Common myeloid progenitor, CD34-positive (primary cell): Measurements from ENCODE around the gene MAP2K5. TPM values are rescaled to one million over a fixed set of nuclear protein-coding genes. Genes with fewer than 3 reads are reported as not detected.
A peak's percentile ranks its signal among the peaks of the same experiment; 100 is the strongest.

Source experiments
- CTCF ChIA-PET: fragments of 350-600 bp; sonication (Branson Sonifier 250); formaldehyde crosslinking; loops from one replicate; lab custom pipeline; 2021; ENCODE audit warnings: antibody characterized with exemption; lab: Charles Lee
- POLR2A ChIA-PET: fragments of 350-600 bp; sonication (Branson Sonifier 250); formaldehyde crosslinking; loops from one replicate; lab custom pipeline; 2021; ENCODE audit warnings: antibody characterized with exemption; lab: Charles Lee
- DNase-seq, 3 donors: peaks; one replicate each; pipeline versions ENCODE4 v3.0.0 to v3.0.0-alpha.2; 2013
- H3K27ac ChIP-seq, 2 experiments: 1 replicate in 1 of 2; 2 replicates in 1 of 2; pipeline ENCODE4 v1.7.0; 2013; ENCODE audit warnings: inconsistent platforms in 2 of 2, low read length in 2 of 2, mild to moderate bottlenecking in 2 of 2, low read depth in 1 of 2, moderate library complexity in 1 of 2; ENCODE audit not compliant: severe bottlenecking in 2 of 2, insufficient read depth in 1 of 2, poor library complexity in 1 of 2
- H3K27me3 ChIP-seq, 5 experiments: replicated peaks in 2 of 5; 1 replicate in 3 of 5; 2 replicates in 2 of 5; pipeline versions ENCODE4 v1.6.1 to v1.7.0; 2013; ENCODE audit warnings: low read length in 4 of 5, mild to moderate bottlenecking in 2 of 5, moderate library complexity in 2 of 5, inconsistent platforms in 1 of 5; ENCODE audit not compliant: insufficient read depth in 5 of 5, control insufficient read depth in 4 of 5
- H3K36me3 ChIP-seq, 4 experiments: 1 replicate in 2 of 4; 2 replicates in 2 of 4; pipeline versions ENCODE4 v1.6.1 to v1.7.0; 2013; ENCODE audit warnings: low read length in 3 of 4, control low read depth in 1 of 4, mild to moderate bottlenecking in 1 of 4; ENCODE audit not compliant: control insufficient read depth in 4 of 4, insufficient read depth in 4 of 4
- H3K4me1 ChIP-seq, 4 experiments: 1 replicate in 3 of 4; 2 replicates in 1 of 4; pipeline versions ENCODE4 v1.6.1 to v1.7.1; 2013; ENCODE audit warnings: low read length in 3 of 4, mild to moderate bottlenecking in 3 of 4, control low read depth in 1 of 4, inconsistent platforms in 1 of 4, moderate library complexity in 1 of 4; ENCODE audit not compliant: control insufficient read depth in 4 of 4, insufficient read depth in 4 of 4; ENCODE audit errors: control extremely low read depth in 1 of 4
- H3K4me3 ChIP-seq, 7 experiments: 1 replicate in 4 of 7; 2 replicates in 3 of 7; pipeline versions ENCODE4 v1.5.1 to v1.7.0; 2013; ENCODE audit warnings: mild to moderate bottlenecking in 7 of 7, low read length in 6 of 7, moderate library complexity in 6 of 7, inconsistent platforms in 2 of 7, low read depth in 2 of 7, control low read depth in 1 of 7; ENCODE audit not compliant: insufficient read depth in 4 of 7, control insufficient read depth in 1 of 7; ENCODE audit errors: extremely low read depth in 1 of 7
- H3K9me3 ChIP-seq, 5 experiments: 1 replicate in 4 of 5; 2 replicates in 1 of 5; pipeline versions ENCODE4 v1.6.1 to v1.7.1; 2013; ENCODE audit warnings: low read length in 4 of 5, mild to moderate bottlenecking in 2 of 5, inconsistent platforms in 1 of 5, low read depth in 1 of 5, moderate library complexity in 1 of 5; ENCODE audit not compliant: control insufficient read depth in 4 of 5, insufficient read depth in 2 of 5; ENCODE audit errors: control extremely low read depth in 1 of 5
- WGBS: methylation state at CpG from one replicate; pipeline ENCODE4 v1.1.5; 2013; ENCODE audit not compliant: insufficient coverage; 5-methylcytosine and 5-hydroxymethylcytosine counted together
- polyA plus RNA-seq: library from polyadenylated mRNA; unstranded; fragments of 120-200 nt; gene quantifications from one replicate; pipeline ENCODE4 v1.2.1, GENCODE V29; 2013

MAP2K5 gene
- 27.6 TPM for polyA plus RNA-seq

DNA sequence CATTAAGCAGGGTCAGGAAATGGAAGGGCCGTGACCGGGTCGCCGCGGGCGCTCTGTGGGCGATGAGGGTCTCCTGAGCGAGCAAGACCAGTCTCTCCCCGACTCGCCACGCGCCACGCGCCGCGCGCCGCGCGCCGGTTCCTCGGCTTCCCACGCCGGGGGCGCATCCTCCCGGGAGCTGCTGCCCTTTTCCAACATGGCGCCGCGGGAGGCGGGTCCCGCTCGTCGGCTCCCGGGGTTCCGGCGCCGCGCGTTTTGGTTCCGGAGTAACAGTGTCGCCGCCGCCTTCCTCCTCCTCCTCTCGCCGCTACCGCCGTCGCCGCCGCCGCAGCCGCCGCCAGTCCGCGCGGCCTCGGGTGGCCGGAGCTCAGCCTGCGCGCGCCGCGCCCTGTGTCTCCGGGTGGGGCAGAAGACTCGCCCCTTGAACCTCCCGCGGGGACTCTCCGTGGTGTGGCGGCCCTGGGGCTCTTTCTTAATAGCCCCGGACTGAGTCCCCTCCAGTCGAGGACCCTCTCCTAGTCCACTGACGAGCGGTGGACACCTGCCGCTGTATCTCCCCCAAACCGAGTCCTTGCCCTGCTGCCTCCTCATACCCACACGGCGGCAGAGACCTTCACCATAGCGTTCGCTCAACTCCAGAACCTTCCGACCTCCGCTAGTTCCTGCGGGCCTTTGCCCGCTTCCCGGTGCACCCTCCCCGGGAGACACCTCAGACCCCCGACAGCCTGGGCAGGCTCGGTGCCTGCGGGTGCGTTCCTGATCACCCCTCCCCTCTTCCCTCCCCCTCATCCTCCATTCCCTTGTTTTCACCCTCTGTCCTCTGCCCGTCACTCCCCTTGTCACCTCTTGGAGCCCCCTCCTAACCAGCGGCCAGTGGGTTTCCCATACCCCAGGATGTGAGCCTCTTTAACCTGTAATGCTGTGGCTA lies at the start of gene MAP2K5:
Gene MAP2K5, plus strand, starts transcription at position 284 of the 928 bp plus-strand sequence. Its CDS starts 633 bp downstream, at position 917.
- H3K36me3 ChIP-seq = peaks cover 5 to 16% (median 12%) of the 10 kb centered on the region in 4 experiments
- no peaks in the 10 kb centered on the region for H3K9me3 ChIP-seq
- H3K27me3 ChIP-seq = no peaks in the 10 kb centered on the region
- WGBS = 0% methylated on average over 49 of the region's 91 CpGs
- POLR2A ChIA-PET = interaction anchor here (0.6 to 1.5 kb wide), 2 partner anchors 19 to 21 kb away, joined by 3 to 4 read pairs; no protein-coding TSS in a partner anchor
- H3K27ac ChIP-seq = peak within 1 kb of the TSS; percentile 73 to 88
- H3K4me3 ChIP-seq = peak within 1 kb of the TSS; percentile 85 to 100 (median 93)
- H3K4me1 ChIP-seq = peaks cover 5 to 32% (median 28%) of the 10 kb centered on the region in 4 experiments
- CTCF ChIA-PET = no interaction called here
- peak; percentile 60 to 73 (median 61) for DNase-seq

DNA sequence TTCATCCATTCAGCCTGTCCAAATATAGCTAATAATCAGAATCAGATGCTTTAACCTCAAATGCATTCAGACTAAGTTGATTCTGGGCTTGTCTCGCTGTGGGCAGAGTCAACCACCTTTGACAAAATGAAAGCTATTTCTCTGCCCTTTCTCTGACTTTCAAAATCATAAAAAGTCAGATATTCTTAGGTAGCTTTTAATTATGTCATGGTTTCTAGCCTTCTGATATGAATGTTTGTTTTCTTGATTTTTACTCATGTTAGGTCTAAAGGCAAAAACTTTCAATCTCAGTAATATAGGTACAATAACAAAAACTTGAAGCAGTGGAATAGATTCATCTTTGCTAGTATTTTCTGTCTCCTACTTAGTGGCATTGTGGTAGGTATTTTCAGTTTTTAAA lies 46.9 kb upstream of the MAP2K5 start:
- H3K27me3 ChIP-seq = no peaks in the 10 kb centered on the region
- no peak overlapping the region for H3K27ac ChIP-seq
- H3K36me3 ChIP-seq = no peaks in the 10 kb centered on the region
- ChIA-PET POLR2A (no interaction called here), CTCF (no interaction called here)
- H3K4me3 ChIP-seq = no peak overlapping the region
- no peaks in the 10 kb centered on the region for H3K9me3 ChIP-seq
- DNase-seq = no peak
- no peaks in the 10 kb centered on the region for H3K4me1 ChIP-seq
- WGBS = no CpG with 5 or more reads among the region's 1 CpG

DNA sequence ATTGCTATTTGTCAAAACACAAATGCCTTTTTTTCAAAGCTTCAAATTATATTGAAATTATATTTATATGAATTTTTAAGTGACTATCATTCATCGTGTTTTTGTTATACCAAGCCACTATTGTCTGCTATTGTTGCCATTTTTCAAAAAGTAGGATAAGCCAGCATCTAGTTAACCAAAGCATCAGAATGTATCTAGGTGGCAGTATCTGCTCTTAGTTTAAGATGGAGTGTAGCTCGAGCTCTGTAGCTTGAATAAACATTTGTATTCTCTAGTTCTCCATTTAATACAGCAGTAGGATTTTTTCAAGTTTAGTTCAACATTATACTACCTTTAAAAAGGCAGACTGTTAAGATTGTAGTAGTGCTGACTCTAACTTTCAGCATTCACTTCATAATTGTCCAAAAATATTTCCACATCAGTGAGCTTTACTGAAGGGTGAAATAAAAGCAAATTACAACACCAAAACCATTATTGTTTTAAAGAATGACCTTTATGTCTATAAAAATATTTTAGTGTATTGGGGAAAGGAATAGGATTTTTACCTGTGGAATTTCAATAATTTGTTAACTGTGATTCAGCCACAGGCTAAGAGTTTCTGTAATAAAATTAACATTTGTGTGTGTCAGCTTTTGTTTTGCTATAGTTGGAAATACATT lies 41.2 kb upstream of the MAP2K5 start:
- no peak overlapping the region for H3K4me3 ChIP-seq
- no peaks in the 10 kb centered on the region for H3K36me3 ChIP-seq
- no peaks in the 10 kb centered on the region for H3K9me3 ChIP-seq
- ChIA-PET POLR2A (no interaction called here), CTCF (interaction anchor here (0.6 to 1.8 kb wide), 6 partner anchors 21 to 336 kb away, joined by 3 to 5 read pairs (median 3); no protein-coding TSS in a partner anchor)
- DNase-seq = peak; percentile 36 to 60 (median 59)
- WGBS = no CpG with 5 or more reads among the region's 2 CpGs
- H3K27ac ChIP-seq = no peak overlapping the region
- H3K4me1 ChIP-seq = peaks cover 0 to 5% (median 0%) of the 10 kb centered on the region in 4 experiments
- H3K27me3 ChIP-seq = no peaks in the 10 kb centered on the region

DNA sequence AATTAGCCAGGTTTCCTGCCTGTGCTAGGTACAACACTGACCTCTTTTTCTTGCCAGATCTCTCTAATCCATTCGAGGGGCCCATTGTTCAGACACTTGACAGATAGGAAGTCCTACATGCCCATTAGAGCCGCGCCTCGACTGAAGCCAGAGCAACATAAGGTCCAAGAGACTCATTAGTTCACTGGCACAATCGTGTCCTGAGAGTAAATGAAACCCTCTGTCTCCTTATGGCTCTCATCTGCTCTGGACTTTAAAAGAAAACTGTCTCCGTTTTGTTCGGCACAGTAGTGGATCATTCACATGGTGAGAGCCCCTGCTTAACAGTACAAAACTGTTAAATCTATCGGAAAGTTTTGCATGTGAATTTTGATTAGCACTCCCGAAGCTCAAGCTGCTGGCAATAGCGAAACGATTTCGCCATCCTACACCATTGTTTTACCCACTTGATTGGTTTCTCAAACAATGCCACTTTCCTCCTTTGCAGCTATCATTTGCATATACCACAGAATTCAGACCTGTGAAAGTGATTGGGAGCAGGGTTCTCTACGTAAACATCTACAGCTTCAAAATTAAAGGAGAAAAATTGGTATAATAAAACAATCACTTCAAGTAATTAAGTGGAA lies 40.6 kb upstream of the MAP2K5 start:
- no peaks in the 10 kb centered on the region for H3K36me3 ChIP-seq
- no peaks in the 10 kb centered on the region for H3K27me3 ChIP-seq
- ChIA-PET POLR2A (no interaction called here), CTCF (interaction anchor here (0.8 to 2.4 kb wide), 7 partner anchors 11 to 336 kb away, joined by 3 to 6 read pairs (median 3); partner anchors contain the start of gene SKOR1)
- H3K9me3 ChIP-seq = no peaks in the 10 kb centered on the region
- 80% methylated on average over 12 of the region's 13 CpGs for WGBS
- peaks cover 0 to 5% (median 0%) of the 10 kb centered on the region in 4 experiments for H3K4me1 ChIP-seq
- H3K4me3 ChIP-seq = no peak overlapping the region
- DNase-seq = no peak
- no peak overlapping the region for H3K27ac ChIP-seq

DNA sequence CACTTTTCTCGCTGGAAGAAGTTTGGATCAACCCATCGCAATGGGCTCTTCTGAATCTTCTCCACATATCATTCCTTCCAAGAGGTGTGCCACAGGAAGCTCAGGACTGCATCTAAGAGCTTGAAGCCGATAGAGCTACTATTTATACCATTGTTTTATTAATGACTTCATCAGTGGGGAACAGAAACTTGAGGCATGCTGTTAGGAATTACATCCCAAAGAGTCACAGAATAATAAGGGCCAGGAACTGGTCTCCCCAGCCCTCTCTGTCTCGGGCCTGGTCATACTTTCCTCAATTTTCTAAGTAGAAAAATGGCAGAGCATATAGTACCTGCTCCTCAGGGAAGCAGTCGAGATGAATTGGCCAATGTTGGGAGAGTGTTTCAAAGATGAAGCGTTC lies 38.4 kb upstream of the MAP2K5 start:
- H3K4me3 ChIP-seq = no peak overlapping the region
- no peaks in the 10 kb centered on the region for H3K9me3 ChIP-seq
- no peak overlapping the region for H3K27ac ChIP-seq
- CTCF ChIA-PET = interaction anchor here (0.8 to 2.4 kb wide), 2 partner anchors 11 to 331 kb away, joined by 3 to 6 read pairs; no protein-coding TSS in a partner anchor
- POLR2A ChIA-PET = interaction anchor here (0.6 kb wide), 1 partner anchor 18 kb away, joined by 3 read pairs; no protein-coding TSS in a partner anchor
- no peak for DNase-seq
- no peaks in the 10 kb centered on the region for H3K27me3 ChIP-seq
- WGBS = 100% methylated on average over 3 of the region's 6 CpGs
- H3K36me3 ChIP-seq = peaks cover 0 to 4% (median 0%) of the 10 kb centered on the region in 4 experiments
- peaks cover 0 to 5% (median 0%) of the 10 kb centered on the region in 4 experiments for H3K4me1 ChIP-seq

DNA sequence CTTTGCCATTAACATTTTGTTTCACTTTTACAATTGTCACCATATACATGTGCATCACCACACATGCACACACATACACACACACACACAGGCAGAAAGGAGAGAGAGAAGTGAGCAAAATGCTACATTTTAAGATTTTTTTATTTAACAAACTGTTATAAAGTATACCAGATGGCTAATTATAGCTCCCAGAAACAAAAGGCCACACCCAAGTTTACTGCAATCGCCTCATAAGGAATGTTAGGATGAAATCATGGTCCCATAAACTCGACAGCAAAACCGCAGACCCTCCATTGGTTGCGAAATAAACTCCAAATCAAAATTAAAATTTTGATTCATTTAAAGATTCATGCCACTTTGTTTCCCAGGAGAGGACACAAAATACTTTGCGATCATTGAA lies 37.7 kb upstream of the MAP2K5 start:
- ChIA-PET POLR2A (no interaction called here), CTCF (interaction anchor here (0.8 kb wide), 1 partner anchor 330 kb away, joined by 3 read pairs; no protein-coding TSS in a partner anchor)
- DNase-seq = peak in 1 of 3 donors; percentile 9
- H3K4me3 ChIP-seq = no peak overlapping the region
- no peaks in the 10 kb centered on the region for H3K27me3 ChIP-seq
- no peak overlapping the region for H3K27ac ChIP-seq
- peaks cover 0 to 6% (median 0%) of the 10 kb centered on the region in 4 experiments for H3K4me1 ChIP-seq
- peaks cover 0 to 4% (median 0%) of the 10 kb centered on the region in 4 experiments for H3K36me3 ChIP-seq
- 100% methylated on average over 4 of the region's 5 CpGs for WGBS
- H3K9me3 ChIP-seq = no peaks in the 10 kb centered on the region
